Activated effector memory CD4-positive, alpha-beta T cell treated with anti-CD3 and anti-CD28 coated beads, Interleukin-2, amount 50 U/mL, for 16 hours (primary cell): Measurements from ENCODE around the gene DCHS1.

Experiments used
- DNase-seq: peaks from one replicate; pipeline ENCODE4 v3.0.0-alpha.2; 2020

The DCHS1 gene

GRCh38 chr11:6670202-6670830 is 14.7 kb upstream of the DCHS1 start:
- DNase-seq, result no peak

GRCh38 chr11:6667733-6668374 is 12.2 kb upstream of the DCHS1 start:
- DNase-seq, result peak; percentile 69

GRCh38 chr11:6666302-6667183 is 10.9 kb upstream of the DCHS1 start:
- DNase-seq, result no peak

- DNase-seq, result no peak
Observed at GRCh38 chr11:6664551-6664950, 8.9 kb upstream of the DCHS1 start.

GRCh38 chr11:6663794-6664469 is 8.3 kb upstream of the DCHS1 start:
- no peak for DNase-seq

GRCh38 chr11:6660712-6661111 is 5.1 kb upstream of the DCHS1 start:
- no peak for DNase-seq

- no peak for DNase-seq
Observed at GRCh38 chr11:6658647-6659046, 3.0 kb upstream of the DCHS1 start.

- no peak for DNase-seq
Observed at GRCh38 chr11:6657346-6657745, 1.7 kb upstream of the DCHS1 start.

- DNase-seq, result no peak
Observed at GRCh38 chr11:6656936-6657335, 1.3 kb upstream of the DCHS1 start.

GRCh38 chr11:6656584-6656915 is 941 bp upstream of the DCHS1 start:
- DNase-seq, result no peak

- peak; percentile 69 for DNase-seq
Observed at GRCh38 chr11:6655020-6655789, 404 bp downstream of the DCHS1 start.

- DNase-seq, result no peak
Observed at GRCh38 chr11:6654281-6655019, 1.2 kb downstream of the DCHS1 start.

GRCh38 chr11:6653656-6654055 is 2.0 kb downstream of the DCHS1 start:
- DNase-seq, result no peak

- DNase-seq, result no peak
Observed at GRCh38 chr11:6653097-6653496, 2.5 kb downstream of the DCHS1 start.

- DNase-seq, result no peak
Observed at GRCh38 chr11:6652182-6652581, 3.4 kb downstream of the DCHS1 start.

- DNase-seq, result no peak
Observed at GRCh38 chr11:6650980-6651379, 4.6 kb downstream of the DCHS1 start.

GRCh38 chr11:6650104-6650503 is 5.5 kb downstream of the DCHS1 start:
- DNase-seq, result no peak

GRCh38 chr11:6648501-6648900 is 7.1 kb downstream of the DCHS1 start:
- no peak for DNase-seq

GRCh38 chr11:6647836-6648235 is 7.8 kb downstream of the DCHS1 start:
- no peak for DNase-seq

- peak; percentile 72 for DNase-seq
Observed at GRCh38 chr11:6646918-6647679, 8.5 kb downstream of the DCHS1 start.

- DNase-seq, result no peak
Observed at GRCh38 chr11:6646576-6646917, 9.1 kb downstream of the DCHS1 start.
